H9 (cell line): Measurements from ENCODE around the gene TCOF1. TPM values are rescaled to one million over a fixed set of nuclear protein-coding genes. Genes with fewer than 3 reads are reported as not detected.
A peak's percentile ranks its signal among the peaks of the same experiment; 100 is the strongest.

Experiments
- DNase-seq: peaks from one replicate; pipeline ENCODE4 v3.0.0-alpha.2; 2017
- H2AFZ ChIP-seq: one replicate; pipeline ENCODE4 v1.6.1; 2013; ENCODE audit warnings: mild to moderate bottlenecking, low read length, control low read depth, moderate library complexity
- H2AK5ac ChIP-seq: 2 replicates; pipeline ENCODE4 v1.6.1; 2013; ENCODE audit warnings: low read length, control low read depth, mixed read lengths; ENCODE audit not compliant: insufficient read length
- H2BK120ac ChIP-seq: one replicate; pipeline ENCODE4 v1.6.1; 2013; ENCODE audit warnings: low read depth, mild to moderate bottlenecking, low read length, control low read depth, inconsistent platforms; ENCODE audit not compliant: poor library complexity, severe bottlenecking
- H2BK12ac ChIP-seq: 2 replicates; pipeline ENCODE4 v1.6.1; 2013; ENCODE audit warnings: low read length, control low read depth, mixed read lengths, low read depth; ENCODE audit not compliant: insufficient read length
- H2BK15ac ChIP-seq: 2 replicates; pipeline ENCODE4 v1.6.1; 2013; ENCODE audit warnings: low read depth, low read length, control low read depth
- H2BK20ac ChIP-seq: one replicate; pipeline ENCODE4 v1.6.1; 2013; ENCODE audit warnings: low read depth, mild to moderate bottlenecking, low read length, control low read depth, inconsistent platforms; ENCODE audit not compliant: poor library complexity, severe bottlenecking
- H2BK5ac ChIP-seq: 2 replicates; pipeline ENCODE4 v1.6.1; 2013; ENCODE audit warnings: low read length, control low read depth, mixed read lengths; ENCODE audit not compliant: insufficient read length
- H3K14ac ChIP-seq: 2 replicates; pipeline ENCODE4 v1.6.1; 2013; ENCODE audit warnings: low read length, control low read depth; ENCODE audit not compliant: insufficient read depth
- H3K18ac ChIP-seq: 2 replicates; pipeline ENCODE4 v1.6.1; 2013; ENCODE audit warnings: low read depth, mild to moderate bottlenecking, mixed read lengths, low read length, control low read depth; ENCODE audit not compliant: insufficient read length
- H3K23ac ChIP-seq: 2 replicates; pipeline ENCODE4 v1.6.1; 2013; ENCODE audit warnings: low read length, control low read depth, mixed read lengths, low read depth; ENCODE audit not compliant: insufficient read length
- H3K23me2 ChIP-seq: 2 replicates; pipeline ENCODE4 v1.6.1; 2013; ENCODE audit warnings: low read depth, mild to moderate bottlenecking, mixed read lengths, low read length, control low read depth; ENCODE audit not compliant: insufficient read length, poor library complexity, severe bottlenecking
- H3K27ac ChIP-seq: 2 replicates; pipeline ENCODE4 v1.5.1; 2013; ENCODE audit warnings: low read length, control low read depth, mixed read lengths, low read depth; ENCODE audit not compliant: insufficient read length
- H3K27me3 ChIP-seq: 2 replicates; pipeline ENCODE4 v1.6.1; 2013; ENCODE audit warnings: low read length, control low read depth, inconsistent platforms; ENCODE audit not compliant: insufficient read depth
- H3K4ac ChIP-seq: 2 replicates; pipeline ENCODE4 v1.6.1; 2013; ENCODE audit warnings: low read depth, mild to moderate bottlenecking, control low read depth, inconsistent platforms, low read length, moderate library complexity
- H3K4me1 ChIP-seq: 2 replicates; pipeline ENCODE4 v1.6.1; 2013; ENCODE audit warnings: low read length, control low read depth, inconsistent platforms; ENCODE audit not compliant: insufficient read depth
- H3K4me2 ChIP-seq: 2 replicates; pipeline ENCODE4 v1.6.1; 2013; ENCODE audit warnings: low read length, control low read depth, mixed read lengths; ENCODE audit not compliant: insufficient read length, insufficient read depth
- H3K56ac ChIP-seq: 2 replicates; pipeline ENCODE4 v1.6.1; 2013; ENCODE audit warnings: low read depth, mild to moderate bottlenecking, mixed read lengths, low read length, control low read depth; ENCODE audit not compliant: insufficient read length
- H3K79me1 ChIP-seq: 2 replicates; pipeline ENCODE4 v1.6.1; 2013; ENCODE audit warnings: low read depth, mild to moderate bottlenecking, moderate library complexity, low read length, control low read depth, inconsistent platforms; ENCODE audit not compliant: insufficient read depth, poor library complexity, severe bottlenecking
- H3K79me2 ChIP-seq: 2 replicates; pipeline ENCODE4 v1.6.1; 2013; ENCODE audit warnings: low read length, control low read depth, inconsistent platforms; ENCODE audit not compliant: insufficient read depth
- H3K9ac ChIP-seq: 2 replicates; pipeline ENCODE4 v1.6.1; 2013; ENCODE audit warnings: low read length, control low read depth, mixed read lengths; ENCODE audit not compliant: insufficient read length; ENCODE audit errors: extremely low read depth
- H3K9me3 ChIP-seq: one replicate; pipeline ENCODE4 v1.6.1; 2013; ENCODE audit warnings: low read depth, low read length, inconsistent platforms; ENCODE audit not compliant: control insufficient read depth
- H3T11ph ChIP-seq: one replicate; pipeline ENCODE4 v1.6.1; 2013; ENCODE audit warnings: mild to moderate bottlenecking, low read length, control low read depth, inconsistent platforms
- H4K20me1 ChIP-seq: one replicate; pipeline ENCODE4 v1.6.1; 2013; ENCODE audit not compliant: control insufficient read depth, insufficient read length, insufficient read depth
- H4K5ac ChIP-seq: 2 replicates; pipeline ENCODE4 v1.6.1; 2013; ENCODE audit warnings: low read depth, mild to moderate bottlenecking, mixed read lengths, low read length, control low read depth; ENCODE audit not compliant: insufficient read length
- H4K8ac ChIP-seq: replicated peaks from 2 replicates; pipeline ENCODE4 v1.6.1; 2013; ENCODE audit warnings: low read length, control low read depth, mixed read lengths, low read depth; ENCODE audit not compliant: insufficient read length
- H4K91ac ChIP-seq: 2 replicates; pipeline ENCODE4 v1.6.1; 2013; ENCODE audit warnings: low read depth, mild to moderate bottlenecking, moderate library complexity, mixed read lengths, low read length, control low read depth; ENCODE audit not compliant: insufficient read length
- H3K27ac Mint-ChIP-seq, 3 experiments: 2 replicates in 2 of 3; 3 replicates in 1 of 3; pipeline ENCODE4 v1.8.0; 2020 to 2021; ENCODE audit warnings: mixed read lengths in 3 of 3, mild to moderate bottlenecking in 1 of 3, moderate library complexity in 1 of 3
- H3K27me3 Mint-ChIP-seq: 2 replicates; pipeline ENCODE4 v1.8.0; 2021; ENCODE audit warnings: low read depth, mild to moderate bottlenecking, moderate library complexity, mixed read lengths
- H3K36me3 Mint-ChIP-seq, 3 experiments: 2 replicates in 2 of 3; 3 replicates in 1 of 3; pipeline ENCODE4 v1.8.0; 2020 to 2021; ENCODE audit warnings: low read depth in 3 of 3, mixed read lengths in 3 of 3; ENCODE audit not compliant: insufficient read depth in 1 of 3
- H3K4me1 Mint-ChIP-seq, 2 experiments: 2 replicates each; pipeline ENCODE4 v1.8.0; 2020; ENCODE audit warnings: mixed read lengths in 2 of 2
- H3K4me3 Mint-ChIP-seq, 2 experiments: 2 replicates in 1 of 2; 3 replicates in 1 of 2; pipeline ENCODE4 v1.8.0; 2020 to 2021; ENCODE audit warnings: mild to moderate bottlenecking in 2 of 2, mixed read lengths in 2 of 2, moderate library complexity in 1 of 2
- H3K9me3 Mint-ChIP-seq, 2 experiments: 2 replicates in 1 of 2; 3 replicates in 1 of 2; pipeline ENCODE4 v1.8.0; 2020; ENCODE audit warnings: mild to moderate bottlenecking in 2 of 2, mixed read lengths in 2 of 2, moderate library complexity in 1 of 2
- CTCF ChIP-seq: fragments of 200-600 bp; sonication (generic); conservative IDR thresholded peaks from 3 replicates; pipeline ENCODE4 v1.8.0; 2021; ENCODE audit warnings: antibody characterized with exemption, mild to moderate bottlenecking
- WGBS: extraction: QIAGEN DNeasy Blood & Tissue Kit; methylation state at CpG from one replicate; pipeline ENCODE4 v1.1.7; 2013; ENCODE audit warnings: missing lambda C conversion rate, low lambda C conversion rate, mixed read lengths; ENCODE audit not compliant: insufficient read length; ENCODE audit errors: extremely low coverage; 5-methylcytosine and 5-hydroxymethylcytosine counted together
- total RNA-seq: library from RNA; stranded (reverse); gene quantifications from 2 replicates; pipeline ENCODE4 v1.2.1, GENCODE V29; 2021

The TCOF1 gene
- total RNA-seq, 1 experiment from 2014 or later = 128 TPM

- Histone ChIP-seq H2BK15ac (no peak overlapping the region), H3K79me2 (no peaks in the 10 kb centered on the region), H2BK5ac (no peak overlapping the region), H4K91ac (no peak overlapping the region), H3K27ac (no peak overlapping the region), H3K27me3 (no peaks in the 10 kb centered on the region), H3K79me1 (no peaks in the 10 kb centered on the region), H4K20me1 (no peaks in the 10 kb centered on the region), H3K4ac (no peak overlapping the region), H3T11ph (no peak overlapping the region), H2BK20ac (no peak overlapping the region), H3K9ac (no peak overlapping the region), H3K56ac (no peak overlapping the region), H2BK12ac (no peak overlapping the region), H2AFZ (no peak overlapping the region), H4K5ac (no peak overlapping the region), H3K14ac (no peak overlapping the region), H2BK120ac (no peak overlapping the region), H3K23ac (no peak overlapping the region), H2AK5ac (no peak overlapping the region), H3K4me1 (no peaks in the 10 kb centered on the region), H3K23me2 (no peaks in the 10 kb centered on the region), H4K8ac (no peak overlapping the region), H3K9me3 (no peaks in the 10 kb centered on the region), H3K18ac (no peak overlapping the region), H3K4me2 (no peak overlapping the region)
- H3K27me3 Mint-ChIP-seq = no peaks in the 10 kb centered on the region
- H3K36me3 Mint-ChIP-seq = peaks cover 37 to 41% (median 40%) of the 10 kb centered on the region in 3 experiments; a peak in 6 of 7 replicates
- DNase-seq = peak; percentile 59
- H3K27ac Mint-ChIP-seq = peak overlapping the region; percentile 88 to 96 (median 90); a peak in 6 of 7 replicates
- peaks cover 15 to 33% of the 10 kb centered on the region in 2 experiments for H3K4me1 Mint-ChIP-seq
- WGBS = no CpG with 5 or more reads among the region's 18 CpGs
- TF ChIP-seq CTCF = no peak
- no peaks in the 10 kb centered on the region for H3K9me3 Mint-ChIP-seq
- peak overlapping the region in 1 of 2 experiments; percentile 25; a peak in 2 of 5 replicates for H3K4me3 Mint-ChIP-seq
Measured at GRCh38 chr5:150441813-150442698, 84.6 kb downstream of the TCOF1 start.
